Measurements from ENCODE around the gene ATF6. TPM values are rescaled to one million over a fixed set of nuclear protein-coding genes. Genes with fewer than 3 reads are reported as not detected.
A peak's percentile ranks its signal among the peaks of the same experiment; 100 is the strongest.

Gene ATF6
- total RNA-seq, 1 donor from 2014 or later, result 14.6 TPM

GRCh38 chr1:161936786-161937185 is 170.7 kb downstream of the ATF6 start:
- Histone ChIP-seq H3K9me3 (ENCODE audit: control insufficient read depth in 3 of 3, low read length in 3 of 3) (no peaks in the 10 kb centered on the region), H3K9ac (ENCODE audit: low read depth in 1 of 3, low read length in 3 of 3) (no peak overlapping the region), H3K4me1 (ENCODE audit: control insufficient read depth in 3 of 3, insufficient read depth in 3 of 3, low read length in 3 of 3) (no peaks in the 10 kb centered on the region), H3K27ac (ENCODE audit: low read depth, low read length) (no peak overlapping the region), H3K36me3 (ENCODE audit: control insufficient read depth in 3 of 3, insufficient read depth in 3 of 3, low read length in 3 of 3) (peaks cover 0 to 6% (median 0%) of the 10 kb centered on the region in 3 donors), H3K4me3 (ENCODE audit: low read length in 3 of 3) (no peak overlapping the region), H3K27me3 (ENCODE audit: control insufficient read depth in 3 of 3, insufficient read depth in 3 of 3, low read length in 3 of 3) (no peaks in the 10 kb centered on the region)

- Histone ChIP-seq H3K9me3 (ENCODE audit: control insufficient read depth in 3 of 3, low read length in 3 of 3) (no peaks in the 10 kb centered on the region), H3K36me3 (ENCODE audit: control insufficient read depth in 3 of 3, insufficient read depth in 3 of 3, low read length in 3 of 3) (peaks cover 2 to 6% (median 3%) of the 10 kb centered on the region in 3 donors), H3K27me3 (ENCODE audit: control insufficient read depth in 3 of 3, insufficient read depth in 3 of 3, low read length in 3 of 3) (no peaks in the 10 kb centered on the region), H3K27ac (ENCODE audit: low read depth, low read length) (no peak overlapping the region), H3K4me3 (ENCODE audit: low read length in 3 of 3) (no peak overlapping the region), H3K9ac (ENCODE audit: low read depth in 1 of 3, low read length in 3 of 3) (no peak overlapping the region), H3K4me1 (ENCODE audit: control insufficient read depth in 3 of 3, insufficient read depth in 3 of 3, low read length in 3 of 3) (peaks cover 0 to 12% (median under 1%) of the 10 kb centered on the region in 3 donors)
These were observed 174.9 kb downstream of the ATF6 start for GRCh38 chr1:161940866-161941591.

DNA sequence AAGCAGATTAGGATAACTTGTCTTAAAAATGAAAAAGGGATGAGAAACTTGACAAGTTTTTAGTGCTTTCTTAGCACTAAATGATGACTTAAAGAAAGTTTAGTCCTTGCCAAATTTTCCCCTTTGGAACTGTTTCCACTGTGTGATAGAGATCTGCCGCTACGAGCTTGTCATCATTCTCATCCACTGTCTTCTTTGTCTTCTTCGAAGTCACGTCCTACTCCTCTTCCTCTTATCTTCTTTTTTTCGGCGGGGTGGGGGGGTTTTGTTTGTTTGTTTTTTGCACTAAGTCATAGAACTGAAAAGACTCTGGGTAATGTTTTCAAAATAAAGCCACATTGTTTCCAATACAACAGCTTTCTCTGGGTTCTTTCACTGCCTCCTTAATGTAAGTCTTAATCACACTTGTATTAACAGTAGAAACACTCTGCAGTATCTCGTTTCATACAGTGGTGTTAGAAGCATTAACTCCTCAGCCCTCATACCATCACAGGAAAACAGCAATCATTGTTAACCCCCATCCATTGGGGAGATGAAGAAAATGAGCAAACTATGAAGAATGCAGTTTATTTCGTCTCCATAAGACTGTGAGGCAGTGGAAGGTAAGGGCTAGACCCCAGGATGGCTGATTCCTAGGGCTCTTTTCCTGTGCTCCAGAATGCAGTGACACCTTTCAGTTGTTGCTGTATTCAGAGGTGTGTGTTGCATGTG is 175.8 kb downstream of the ATF6 start:
- Histone ChIP-seq H3K4me3 (ENCODE audit: low read length in 3 of 3) (no peak overlapping the region), H3K27me3 (ENCODE audit: control insufficient read depth in 3 of 3, insufficient read depth in 3 of 3, low read length in 3 of 3) (no peaks in the 10 kb centered on the region), H3K9me3 (ENCODE audit: control insufficient read depth in 3 of 3, low read length in 3 of 3) (no peaks in the 10 kb centered on the region), H3K27ac (ENCODE audit: low read depth, low read length) (no peak overlapping the region), H3K4me1 (ENCODE audit: control insufficient read depth in 3 of 3, insufficient read depth in 3 of 3, low read length in 3 of 3) (peaks cover 0 to 12% (median 3%) of the 10 kb centered on the region in 3 donors), H3K36me3 (ENCODE audit: control insufficient read depth in 3 of 3, insufficient read depth in 3 of 3, low read length in 3 of 3) (peaks cover 2 to 4% (median 3%) of the 10 kb centered on the region in 3 donors), H3K9ac (ENCODE audit: low read depth in 1 of 3, low read length in 3 of 3) (no peak overlapping the region)

DNA sequence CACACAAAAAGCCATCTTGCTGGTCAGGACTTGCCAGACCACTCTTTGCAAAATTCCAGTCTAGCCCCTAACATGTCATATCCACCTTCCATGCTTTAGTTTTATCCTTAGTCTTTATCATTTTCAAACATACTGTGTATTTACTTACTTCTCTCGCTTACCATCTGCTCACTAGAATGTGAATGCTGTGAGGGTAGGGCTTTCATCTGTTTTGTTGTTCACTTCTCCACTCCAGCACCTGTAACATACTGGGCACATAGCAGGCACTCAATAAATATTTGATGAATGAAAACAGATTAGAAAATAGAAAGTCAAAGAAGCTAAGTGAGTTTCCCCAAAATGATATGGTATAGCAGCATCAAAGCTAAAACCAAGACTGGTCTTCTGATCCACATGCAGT is 177.6 kb downstream of the ATF6 start:
- H3K9ac ChIP-seq (ENCODE audit: low read depth in 1 of 3, low read length in 3 of 3), result no peak overlapping the region
- H3K4me1 ChIP-seq (ENCODE audit: control insufficient read depth in 3 of 3, insufficient read depth in 3 of 3, low read length in 3 of 3), result peaks cover 3 to 16% (median 5%) of the 10 kb centered on the region in 3 donors
- no peak overlapping the region for H3K27ac ChIP-seq (ENCODE audit: low read depth, low read length)
- no peak overlapping the region for H3K4me3 ChIP-seq (ENCODE audit: low read length in 3 of 3)
- no peaks in the 10 kb centered on the region for H3K27me3 ChIP-seq (ENCODE audit: control insufficient read depth in 3 of 3, insufficient read depth in 3 of 3, low read length in 3 of 3)
- no peaks in the 10 kb centered on the region for H3K9me3 ChIP-seq (ENCODE audit: control insufficient read depth in 3 of 3, low read length in 3 of 3)
- H3K36me3 ChIP-seq (ENCODE audit: control insufficient read depth in 3 of 3, insufficient read depth in 3 of 3, low read length in 3 of 3), result peaks cover 2 to 4% (median 3%) of the 10 kb centered on the region in 3 donors

- Histone ChIP-seq H3K4me1 (ENCODE audit: control insufficient read depth in 3 of 3, insufficient read depth in 3 of 3, low read length in 3 of 3) (peaks cover 9 to 23% (median 11%) of the 10 kb centered on the region in 3 donors), H3K4me3 (ENCODE audit: low read length in 3 of 3) (no peak overlapping the region), H3K27me3 (ENCODE audit: control insufficient read depth in 3 of 3, insufficient read depth in 3 of 3, low read length in 3 of 3) (no peaks in the 10 kb centered on the region), H3K9ac (ENCODE audit: low read depth in 1 of 3, low read length in 3 of 3) (no peak overlapping the region), H3K9me3 (ENCODE audit: control insufficient read depth in 3 of 3, low read length in 3 of 3) (no peaks in the 10 kb centered on the region), H3K36me3 (ENCODE audit: control insufficient read depth in 3 of 3, insufficient read depth in 3 of 3, low read length in 3 of 3) (peaks cover 2 to 4% (median 3%) of the 10 kb centered on the region in 3 donors), H3K27ac (ENCODE audit: low read depth, low read length) (no peak overlapping the region)
These were observed 178.3 kb downstream of the ATF6 start for GRCh38 chr1:161944381-161944780.

DNA sequence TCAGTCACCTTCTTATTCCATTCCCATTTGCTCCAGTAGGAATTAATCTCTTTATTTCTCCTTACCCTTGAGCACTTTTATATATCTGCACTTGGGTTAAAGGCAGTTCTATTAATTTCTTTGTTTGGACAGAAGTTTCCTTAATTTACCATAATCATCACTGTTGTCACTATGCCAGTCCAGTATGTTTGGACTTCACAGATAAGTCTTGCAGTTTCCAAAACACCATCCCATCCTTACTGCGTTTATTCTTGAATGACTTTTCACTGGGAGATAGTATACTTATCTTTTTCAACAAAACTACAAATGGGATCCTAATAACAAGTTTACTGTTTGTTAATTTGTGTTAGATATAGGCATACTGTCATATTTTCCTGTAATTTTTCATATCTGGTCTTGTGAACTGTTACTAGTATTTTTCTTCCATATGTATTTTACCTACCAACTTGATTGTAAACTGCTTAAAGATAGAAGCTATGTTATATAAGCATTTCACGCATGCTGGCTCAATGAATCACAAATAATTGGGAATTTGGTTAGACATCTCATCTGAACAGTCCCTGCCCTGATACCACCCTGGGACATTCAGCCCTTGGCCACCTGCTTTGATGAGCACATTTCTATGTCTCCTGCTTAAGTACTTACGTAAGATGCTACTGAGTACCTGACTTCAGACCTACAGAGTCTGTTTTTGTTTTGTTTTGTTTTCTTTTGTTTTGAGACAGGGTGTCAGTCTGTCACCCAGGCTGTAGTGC is 179.4 kb downstream of the ATF6 start:
- Histone ChIP-seq H3K4me3 (ENCODE audit: low read length in 3 of 3) (no peak overlapping the region), H3K9me3 (ENCODE audit: control insufficient read depth in 3 of 3, low read length in 3 of 3) (no peaks in the 10 kb centered on the region), H3K9ac (ENCODE audit: low read depth in 1 of 3, low read length in 3 of 3) (no peak overlapping the region), H3K27me3 (ENCODE audit: control insufficient read depth in 3 of 3, insufficient read depth in 3 of 3, low read length in 3 of 3) (no peaks in the 10 kb centered on the region), H3K27ac (ENCODE audit: low read depth, low read length) (no peak overlapping the region), H3K4me1 (ENCODE audit: control insufficient read depth in 3 of 3, insufficient read depth in 3 of 3, low read length in 3 of 3) (peaks cover 19 to 33% (median 20%) of the 10 kb centered on the region in 3 donors), H3K36me3 (ENCODE audit: control insufficient read depth in 3 of 3, insufficient read depth in 3 of 3, low read length in 3 of 3) (peaks cover 0 to 3% (median 2%) of the 10 kb centered on the region in 3 donors)

- peaks cover 0 to 3% (median 2%) of the 10 kb centered on the region in 3 donors for H3K36me3 ChIP-seq (ENCODE audit: control insufficient read depth in 3 of 3, insufficient read depth in 3 of 3, low read length in 3 of 3)
- no peak overlapping the region for H3K9ac ChIP-seq (ENCODE audit: low read depth in 1 of 3, low read length in 3 of 3)
- peak overlapping the region; percentile 31 for H3K27ac ChIP-seq (ENCODE audit: low read depth, low read length)
- H3K27me3 ChIP-seq (ENCODE audit: control insufficient read depth in 3 of 3, insufficient read depth in 3 of 3, low read length in 3 of 3), result no peaks in the 10 kb centered on the region
- H3K4me1 ChIP-seq (ENCODE audit: control insufficient read depth in 3 of 3, insufficient read depth in 3 of 3, low read length in 3 of 3), result peaks cover 20 to 38% (median 20%) of the 10 kb centered on the region in 3 donors
- H3K9me3 ChIP-seq (ENCODE audit: control insufficient read depth in 3 of 3, low read length in 3 of 3), result no peaks in the 10 kb centered on the region
- no peak overlapping the region for H3K4me3 ChIP-seq (ENCODE audit: low read length in 3 of 3)
These were observed 180.2 kb downstream of the ATF6 start for GRCh38 chr1:161946071-161946987.

DNA sequence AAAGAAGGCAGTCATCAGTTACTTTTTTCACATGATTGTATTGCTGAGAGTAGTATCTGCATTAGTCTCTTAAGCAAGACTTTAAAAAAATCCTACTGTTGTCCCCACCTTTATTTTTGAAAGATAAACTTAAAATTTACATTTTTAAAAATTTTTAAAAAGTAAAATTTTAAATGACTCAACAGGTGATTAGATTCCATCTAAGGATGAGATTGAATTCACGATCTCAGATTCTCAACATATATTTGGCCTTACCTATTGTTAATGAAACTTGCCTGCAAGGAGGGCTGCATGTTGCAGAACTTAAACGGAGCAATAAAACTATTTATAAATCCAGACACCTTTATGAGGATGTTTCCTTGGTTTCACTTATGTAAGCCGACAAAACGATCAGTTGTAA is 182.3 kb downstream of the ATF6 start:
- Histone ChIP-seq H3K9me3 (ENCODE audit: control insufficient read depth in 3 of 3, low read length in 3 of 3) (no peaks in the 10 kb centered on the region), H3K27ac (ENCODE audit: low read depth, low read length) (peak overlapping the region; percentile 54), H3K4me1 (ENCODE audit: control insufficient read depth in 3 of 3, insufficient read depth in 3 of 3, low read length in 3 of 3) (peaks cover 20 to 44% (median 20%) of the 10 kb centered on the region in 3 donors)

GRCh38 chr1:161949548-161949947 is 183.4 kb downstream of the ATF6 start:
- no peaks in the 10 kb centered on the region for H3K27me3 ChIP-seq (ENCODE audit: control insufficient read depth in 3 of 3, insufficient read depth in 3 of 3, low read length in 3 of 3)
- peak overlapping the region; percentile 15 for H3K27ac ChIP-seq (ENCODE audit: low read depth, low read length)
- no peaks in the 10 kb centered on the region for H3K9me3 ChIP-seq (ENCODE audit: control insufficient read depth in 3 of 3, low read length in 3 of 3)
- H3K36me3 ChIP-seq (ENCODE audit: control insufficient read depth in 3 of 3, insufficient read depth in 3 of 3, low read length in 3 of 3), result no peaks in the 10 kb centered on the region
- H3K9ac ChIP-seq (ENCODE audit: low read depth in 1 of 3, low read length in 3 of 3), result no peak overlapping the region
- peaks cover 20 to 46% (median 23%) of the 10 kb centered on the region in 3 donors for H3K4me1 ChIP-seq (ENCODE audit: control insufficient read depth in 3 of 3, insufficient read depth in 3 of 3, low read length in 3 of 3)
- H3K4me3 ChIP-seq (ENCODE audit: low read length in 3 of 3), result no peak overlapping the region

More for the DNA sequence above, 182.3 kb downstream of the ATF6 start:
- no peak overlapping the region for H3K4me3 ChIP-seq (ENCODE audit: low read length in 3 of 3)
- no peaks in the 10 kb centered on the region for H3K27me3 ChIP-seq (ENCODE audit: control insufficient read depth in 3 of 3, insufficient read depth in 3 of 3, low read length in 3 of 3)
- peaks cover 0 to 2% (median 0%) of the 10 kb centered on the region in 3 donors for H3K36me3 ChIP-seq (ENCODE audit: control insufficient read depth in 3 of 3, insufficient read depth in 3 of 3, low read length in 3 of 3)
- no peak overlapping the region for H3K9ac ChIP-seq (ENCODE audit: low read depth in 1 of 3, low read length in 3 of 3)
